ENCODE measurements around the gene BTBD1. TPM values are rescaled to one million over a fixed set of nuclear protein-coding genes. Genes with fewer than 3 reads are reported as not detected.

The BTBD1 gene
- total RNA-seq, 1 donor from 2014 or later: 51.3 TPM

DNA sequence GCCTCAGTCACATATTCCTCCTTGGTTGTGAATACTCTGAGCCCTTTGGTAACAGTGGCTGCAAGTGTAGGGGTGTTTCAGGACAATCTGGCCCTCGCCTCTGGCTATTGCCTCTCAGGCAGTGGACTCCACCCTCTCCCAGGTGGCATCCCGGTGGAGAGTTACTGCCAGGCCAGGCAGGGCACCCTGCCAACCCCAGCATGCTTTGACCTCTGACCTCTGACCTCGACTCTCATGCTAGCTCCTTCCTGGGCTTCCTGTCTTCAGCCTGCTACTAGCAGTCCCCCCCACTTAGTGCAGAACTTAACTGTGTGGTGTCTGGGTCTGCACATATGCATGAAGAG is 45.9 kb upstream of the BTBD1 start:
- Histone ChIP-seq H3K4me1 (peaks cover 6% of the 10 kb centered on the region), H3K27ac (no peak overlapping the region)
- intact Hi-C loops (cut with DNase I): no loop called here

DNA sequence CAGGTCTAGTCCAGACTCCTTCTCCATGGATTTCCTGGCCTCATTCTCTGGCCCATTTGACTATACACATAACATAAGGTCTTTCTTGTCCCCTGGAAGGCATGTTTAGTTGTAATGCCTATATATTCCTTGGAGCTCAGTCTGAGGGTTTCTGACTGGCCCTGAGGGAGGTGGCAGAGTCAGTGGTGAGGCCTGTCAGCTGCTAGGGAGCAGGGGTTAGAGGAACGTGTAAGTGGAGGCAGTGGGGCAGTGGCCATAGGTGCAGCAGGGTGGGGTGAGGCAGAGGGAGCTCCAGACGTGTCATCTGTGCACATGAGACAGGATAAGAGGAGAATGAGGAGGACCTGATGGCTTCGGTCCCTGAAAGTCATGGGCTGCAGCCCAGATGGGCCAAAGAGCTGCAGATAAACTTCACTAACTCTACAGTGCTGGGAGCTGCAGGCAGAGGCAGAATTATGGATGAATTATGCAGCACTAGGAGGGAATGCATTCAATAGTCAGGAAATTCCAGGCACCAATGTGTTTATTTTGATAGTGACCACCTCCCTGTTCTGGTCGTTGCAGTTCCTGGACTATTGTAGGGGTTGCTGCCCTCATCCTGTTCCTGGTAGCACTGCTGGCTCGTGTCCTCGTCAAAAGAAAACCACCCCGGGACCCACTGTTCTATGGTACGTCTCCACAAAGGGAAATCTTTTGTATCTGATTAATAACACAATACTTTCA is 45.3 kb upstream of the BTBD1 start:
- Histone ChIP-seq H3K9me3 (no peaks in the 10 kb centered on the region), H3K27me3 (peaks cover 7% of the 10 kb centered on the region), H3K4me3 (no peak overlapping the region), H3K4me1 (peaks cover 11% of the 10 kb centered on the region), H3K27ac (no peak overlapping the region), H3K36me3 (no peaks in the 10 kb centered on the region)
- intact Hi-C loops (cut with DNase I): no loop called here
- TF ChIP-seq POLR2A (IDR thresholded peaks at IDR 0.05) (no peak), POLR2AphosphoS5 (IDR thresholded peaks at IDR 0.05; ENCODE audit: insufficient read depth in 1 of 2, low read depth in 1 of 2) (no peak)
- TF ChIP-seq, protein P1, sequence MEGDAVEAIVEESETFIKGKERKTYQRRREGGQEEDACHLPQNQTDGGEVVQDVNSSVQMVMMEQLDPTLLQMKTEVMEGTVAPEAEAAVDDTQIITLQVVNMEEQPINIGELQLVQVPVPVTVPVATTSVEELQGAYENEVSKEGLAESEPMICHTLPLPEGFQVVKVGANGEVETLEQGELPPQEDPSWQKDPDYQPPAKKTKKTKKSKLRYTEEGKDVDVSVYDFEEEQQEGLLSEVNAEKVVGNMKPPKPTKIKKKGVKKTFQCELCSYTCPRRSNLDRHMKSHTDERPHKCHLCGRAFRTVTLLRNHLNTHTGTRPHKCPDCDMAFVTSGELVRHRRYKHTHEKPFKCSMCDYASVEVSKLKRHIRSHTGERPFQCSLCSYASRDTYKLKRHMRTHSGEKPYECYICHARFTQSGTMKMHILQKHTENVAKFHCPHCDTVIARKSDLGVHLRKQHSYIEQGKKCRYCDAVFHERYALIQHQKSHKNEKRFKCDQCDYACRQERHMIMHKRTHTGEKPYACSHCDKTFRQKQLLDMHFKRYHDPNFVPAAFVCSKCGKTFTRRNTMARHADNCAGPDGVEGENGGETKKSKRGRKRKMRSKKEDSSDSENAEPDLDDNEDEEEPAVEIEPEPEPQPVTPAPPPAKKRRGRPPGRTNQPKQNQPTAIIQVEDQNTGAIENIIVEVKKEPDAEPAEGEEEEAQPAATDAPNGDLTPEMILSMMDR (IDR thresholded peaks at IDR 0.05): no peak
- no peak for DNase-seq (ENCODE audit: extremely low spot score in 2 of 2)

More for the DNA sequence above, 45.9 kb upstream of the BTBD1 start:
- Histone ChIP-seq H3K27me3 (peaks cover 7% of the 10 kb centered on the region), H3K4me3 (no peak overlapping the region), H3K36me3 (no peaks in the 10 kb centered on the region), H3K9me3 (no peaks in the 10 kb centered on the region)
- TF ChIP-seq, protein P1 (IDR thresholded peaks at IDR 0.05): no peak
- TF ChIP-seq POLR2AphosphoS5 (IDR thresholded peaks at IDR 0.05; ENCODE audit: insufficient read depth in 1 of 2, low read depth in 1 of 2) (no peak), POLR2A (IDR thresholded peaks at IDR 0.05) (no peak)
- DNase-seq (ENCODE audit: extremely low spot score in 2 of 2): peak in 1 of 2 donors; percentile 46

DNA sequence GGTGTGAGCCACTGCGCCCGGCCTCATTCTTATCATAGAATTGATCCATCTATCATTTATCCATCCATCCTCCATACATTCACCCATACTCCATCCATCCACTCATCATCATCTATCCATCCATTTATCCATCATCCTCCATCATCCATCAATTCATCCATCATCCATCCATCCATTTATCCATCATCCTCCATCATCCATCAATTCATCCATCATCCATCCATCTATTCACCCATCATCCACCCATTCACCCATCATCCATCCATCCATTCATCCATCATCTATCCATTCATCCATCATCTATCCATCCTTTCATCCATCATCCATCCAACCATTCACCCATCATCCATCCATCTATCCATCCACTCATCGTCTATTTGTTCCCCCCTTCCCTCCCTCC is 44.1 kb upstream of the BTBD1 start:
- no peak overlapping the region for H3K4me3 ChIP-seq
- DNase-seq (ENCODE audit: extremely low spot score in 2 of 2): no peak
- H3K36me3 ChIP-seq: no peaks in the 10 kb centered on the region
- intact Hi-C loops (cut with DNase I): no loop called here
- H3K27me3 ChIP-seq: peaks cover 7% of the 10 kb centered on the region
- H3K4me1 ChIP-seq: peaks cover 11% of the 10 kb centered on the region
- H3K9me3 ChIP-seq: no peaks in the 10 kb centered on the region
- H3K27ac ChIP-seq: no peak overlapping the region
- TF ChIP-seq POLR2AphosphoS5 (IDR thresholded peaks at IDR 0.05; ENCODE audit: insufficient read depth in 1 of 2, low read depth in 1 of 2) (no peak), POLR2A (IDR thresholded peaks at IDR 0.05) (no peak)
- TF ChIP-seq, protein P1 (IDR thresholded peaks at IDR 0.05): no peak

DNA sequence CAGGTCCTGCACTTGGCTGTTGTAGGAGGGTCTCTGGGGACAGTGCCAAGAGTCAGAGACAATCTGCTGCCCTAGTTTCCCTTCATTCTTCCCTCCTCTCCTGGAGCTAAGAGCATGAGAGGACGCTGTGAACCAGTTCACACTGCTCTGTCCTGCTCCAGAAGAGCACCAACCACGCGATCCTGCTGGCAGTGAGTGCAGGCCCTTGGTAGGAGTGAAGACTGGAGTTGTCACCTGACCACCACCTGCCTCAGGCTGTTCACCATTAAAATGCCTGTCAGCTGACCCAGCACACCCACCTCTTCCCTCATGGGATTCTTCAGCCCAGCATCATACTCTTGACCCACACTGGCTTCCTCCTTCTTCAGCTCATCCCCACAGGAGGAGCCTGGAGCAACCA is 43.3 kb upstream of the BTBD1 start:
- H3K4me1 ChIP-seq: peaks cover 11% of the 10 kb centered on the region
- no peaks in the 10 kb centered on the region for H3K36me3 ChIP-seq
- no peaks in the 10 kb centered on the region for H3K9me3 ChIP-seq
- H3K4me3 ChIP-seq: no peak overlapping the region
- no peak for DNase-seq (ENCODE audit: extremely low spot score in 2 of 2)
- H3K27ac ChIP-seq: no peak overlapping the region
- peaks cover 7% of the 10 kb centered on the region for H3K27me3 ChIP-seq
- intact Hi-C loops (cut with DNase I): no loop called here
- TF ChIP-seq POLR2A (IDR thresholded peaks at IDR 0.05): no peak
- no peak for TF ChIP-seq POLR2AphosphoS5 (IDR thresholded peaks at IDR 0.05; ENCODE audit: insufficient read depth in 1 of 2, low read depth in 1 of 2)
- TF ChIP-seq, protein P1 (IDR thresholded peaks at IDR 0.05): no peak

DNA sequence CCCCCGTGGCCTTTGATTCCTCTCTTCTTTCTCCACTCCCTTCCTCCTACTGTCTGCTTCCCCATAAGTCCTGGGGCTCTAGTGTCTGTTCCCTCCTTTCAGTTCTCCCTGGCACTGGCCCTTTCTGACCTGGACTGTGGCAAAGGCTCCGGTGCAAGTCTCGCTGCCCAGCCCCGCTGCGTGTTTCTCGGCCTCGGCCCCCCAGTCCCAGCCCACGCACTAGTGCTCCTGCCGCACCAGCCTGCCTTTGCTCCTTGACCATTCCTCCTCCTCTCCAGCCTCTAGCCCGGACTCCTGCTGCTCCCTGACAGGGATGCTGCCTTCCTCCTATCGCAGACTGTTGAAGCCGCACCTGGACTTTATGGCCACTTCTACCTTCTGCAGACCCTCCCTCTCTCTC is 42.5 kb upstream of the BTBD1 start:
- TF ChIP-seq POLR2A (IDR thresholded peaks at IDR 0.05) (no peak), POLR2AphosphoS5 (IDR thresholded peaks at IDR 0.05; ENCODE audit: insufficient read depth in 1 of 2, low read depth in 1 of 2) (no peak)
- TF ChIP-seq, protein P1 (IDR thresholded peaks at IDR 0.05): no peak
- no peak for DNase-seq (ENCODE audit: extremely low spot score in 2 of 2)
- H3K27me3 ChIP-seq: peaks cover 7% of the 10 kb centered on the region

More for the DNA sequence above, 42.5 kb upstream of the BTBD1 start:
- Histone ChIP-seq H3K9me3 (no peaks in the 10 kb centered on the region), H3K4me3 (no peak overlapping the region), H3K4me1 (peaks cover 11% of the 10 kb centered on the region), H3K27ac (no peak overlapping the region), H3K36me3 (no peaks in the 10 kb centered on the region)
- intact Hi-C loops (cut with DNase I): no loop called here
